Left renal cortex interstitium (tissue), 4 donors: ENCODE measurements around the gene PPP1R14B. TPM values are rescaled to one million over a fixed set of nuclear protein-coding genes. Genes with fewer than 3 reads are reported as not detected.

Experiments
- DNase-seq, 4 donors: peaks; one replicate each; pipeline ENCODE4 v3.0.0-alpha.2; 2013; ENCODE audit warnings: low read depth in 4 of 4, low spot score in 2 of 4, missing footprints in 1 of 4
- polyA plus RNA-seq, 4 donors: library from polyadenylated mRNA; unstranded; fragments of 120-200 nt; gene quantifications; one replicate each; pipeline ENCODE4 v1.2.1, GENCODE V29; 2013; ENCODE audit not compliant: insufficient read length in 4 of 4

PPP1R14B gene
- polyA plus RNA-seq, 4 donors, result 53.8 to 117 (median 76.0) TPM

GRCh38 chr11:64262271-64263002 is 15.7 kb upstream of the PPP1R14B start:
- no peak for DNase-seq

- no peak for DNase-seq
Observed at GRCh38 chr11:64261556-64262080, 14.9 kb upstream of the PPP1R14B start.

GRCh38 chr11:64260147-64260708 is 13.5 kb upstream of the PPP1R14B start:
- DNase-seq, result no peak

GRCh38 chr11:64259533-64260067 is 12.9 kb upstream of the PPP1R14B start:
- no peak for DNase-seq

- no peak for DNase-seq
Observed at GRCh38 chr11:64258946-64259532, 12.3 kb upstream of the PPP1R14B start.

GRCh38 chr11:64258356-64258755 is 11.6 kb upstream of the PPP1R14B start:
- DNase-seq, result no peak

GRCh38 chr11:64256300-64256699 is 9.6 kb upstream of the PPP1R14B start:
- no peak for DNase-seq

GRCh38 chr11:64255135-64256128 is 8.7 kb upstream of the PPP1R14B start:
- DNase-seq, result no peak

- DNase-seq, result no peak
Observed at GRCh38 chr11:64254326-64254725, 7.6 kb upstream of the PPP1R14B start.

GRCh38 chr11:64253481-64253880 is 6.7 kb upstream of the PPP1R14B start:
- DNase-seq, result no peak

GRCh38 chr11:64253043-64253442 is 6.3 kb upstream of the PPP1R14B start:
- no peak for DNase-seq

- DNase-seq, result no peak
Observed at GRCh38 chr11:64252003-64252872, 5.5 kb upstream of the PPP1R14B start.

GRCh38 chr11:64251753-64252002 is 4.9 kb upstream of the PPP1R14B start:
- DNase-seq, result no peak

- no peak for DNase-seq
Observed at GRCh38 chr11:64251016-64251752, 4.4 kb upstream of the PPP1R14B start, which contains the start of gene PLCB3. PLCB3 (plus strand) TSS chr11:64251530; CDS start chr11:64251650, 120 bp downstream.

- no peak for DNase-seq
Observed at GRCh38 chr11:64250415-64251015, 3.8 kb upstream of the PPP1R14B start.

GRCh38 chr11:64249563-64250414 is 3.0 kb upstream of the PPP1R14B start:
- no peak for DNase-seq

- DNase-seq, result no peak
Observed at GRCh38 chr11:64249038-64249437, 2.3 kb upstream of the PPP1R14B start.

- DNase-seq, result no peak
Observed at GRCh38 chr11:64248578-64248977, 1.8 kb upstream of the PPP1R14B start.
